GM12878 (cell line): ENCODE results near the gene PARP1. TPM values are rescaled to one million over a fixed set of nuclear protein-coding genes. Genes with fewer than 3 reads are reported as not detected.

Source experiments
- ATAC-seq: fragments of 200-7000 bp; cut with Tn5 transposase; 3 replicates; pipeline ENCODE4 v1.9.1; 2020; ENCODE audit warnings: mild to moderate bottlenecking, moderate library complexity
- BruUV-seq: library from RNA; stranded (reverse); fragments of 400-500 nt; replicated peaks from 2 replicates; lab custom pipeline; 2021; lab: Mats Ljungman, UMichigan
- CTCF ChIA-PET: fragments of 300-600 bp; sonication (Branson Sonifier 250); formaldehyde crosslinking; extraction: SDS; loops from one replicate; lab custom pipeline; 2021; ENCODE audit warnings: inconsistent platforms; lab: Yijun Ruan, JAX
- POLR2A ChIA-PET: fragments of 350-600 bp; formaldehyde crosslinking; extraction: SDS; loops from one replicate; lab custom pipeline; 2021; ENCODE audit warnings: inconsistent platforms; lab: Charles Lee
- RAD21 ChIA-PET: fragments of 300-600 bp; sonication (Branson Sonifier 250); formaldehyde crosslinking; loops from one replicate; lab custom pipeline; 2023; ENCODE audit warnings: antibody characterized with exemption; ENCODE audit not compliant: unreplicated experiment; lab: Charles Lee
- SMC1A ChIA-PET: fragments of 300-600 bp; sonication (Branson Sonifier 250); formaldehyde crosslinking; loops from one replicate; lab custom pipeline; 2023; ENCODE audit not compliant: unreplicated experiment, uncharacterized antibody; lab: Charles Lee
- DNase-seq: peaks from one replicate; pipeline ENCODE4 v3.0.0-alpha.2; 2011; ENCODE audit warnings: low read depth, low spot score
- FAIRE-seq: peaks from 3 replicates; lab custom pipeline; 2011; peaks lifted over from hg19 to GRCh38; lab: Jason Lieb, UNC
- H2AFZ ChIP-seq: 2 replicates; pipeline ENCODE4 v1.6.0; 2011; ENCODE audit warnings: low read depth, low read length, control low read depth; ENCODE audit not compliant: control insufficient read depth
- H3K27ac ChIP-seq: 2 replicates; pipeline ENCODE4 v1.5.1; 2011; ENCODE audit warnings: control low read depth; ENCODE audit not compliant: control insufficient read depth, insufficient read depth
- H3K27me3 ChIP-seq, 2 experiments: replicated peaks in 1 of 2; 2 replicates each; pipeline versions ENCODE4 v1.6.0 to v1.6.1; 2011; ENCODE audit warnings: low read length in 1 of 2; ENCODE audit not compliant: control insufficient read depth in 2 of 2, insufficient read depth in 2 of 2
- H3K36me3 ChIP-seq, 2 experiments: 2 replicates each; pipeline ENCODE4 v1.5.1; 2011; ENCODE audit warnings: low read length in 1 of 2; ENCODE audit not compliant: control insufficient read depth in 2 of 2, insufficient read depth in 2 of 2
- H3K4me1 ChIP-seq: 2 replicates; pipeline ENCODE4 v1.6.1; 2011; ENCODE audit warnings: mild to moderate bottlenecking, low read length, moderate library complexity, mixed read lengths; ENCODE audit not compliant: control insufficient read depth, insufficient read depth
- H3K4me2 ChIP-seq: 2 replicates; pipeline ENCODE4 v1.6.0; 2011; ENCODE audit warnings: control low read depth; ENCODE audit not compliant: control insufficient read depth, insufficient read depth
- H3K4me3 ChIP-seq: fragments of 200-600 bp; sonication (generic); 2 replicates; pipeline ENCODE4 v1.5.1; 2016
- H3K79me2 ChIP-seq: 2 replicates; pipeline ENCODE4 v1.6.0; 2011; ENCODE audit warnings: low read length; ENCODE audit not compliant: control insufficient read depth, insufficient read depth
- H3K9ac ChIP-seq: 2 replicates; pipeline ENCODE4 v1.8.0; 2011; ENCODE audit warnings: low read length, control low read depth, mixed read lengths; ENCODE audit not compliant: control insufficient read depth, insufficient read depth
- H3K9me3 ChIP-seq: replicated peaks from 3 replicates; pipeline ENCODE4 v1.5.1; 2011; ENCODE audit warnings: mild to moderate bottlenecking, low read length; ENCODE audit not compliant: control insufficient read depth, insufficient read depth
- H4K20me1 ChIP-seq: 2 replicates; pipeline ENCODE4 v1.6.0; 2011; ENCODE audit not compliant: control insufficient read depth, insufficient read depth
- CBFB ChIP-seq: IDR thresholded peaks from 2 replicates; pipeline ENCODE4 v1.6.1; 2016; ENCODE audit warnings: antibody characterized with exemption, low read depth
- FOS ChIP-seq: IDR thresholded peaks from 3 replicates; pipeline ENCODE4 v1.6.1; 2011; ENCODE audit warnings: borderline replicate concordance; ENCODE audit not compliant: insufficient read length; ENCODE audit errors: extremely low read depth
- KLF5 ChIP-seq: fragments of 450-650 bp; IDR thresholded peaks from 2 replicates; pipeline ENCODE4 v1.6.1; 2014; ENCODE audit warnings: mild to moderate bottlenecking; ENCODE audit not compliant: partially characterized antibody
- NFYA ChIP-seq: IDR thresholded peaks from 2 replicates; pipeline ENCODE4 v1.6.1; 2011; ENCODE audit warnings: low read depth, mild to moderate bottlenecking, low read length, improper control_type of control experiment, borderline replicate concordance
- POLR2A ChIP-seq: IDR thresholded peaks from 2 replicates; pipeline ENCODE4 v1.6.1; 2011; ENCODE audit warnings: low read depth, mild to moderate bottlenecking, low read length
- RUNX3 ChIP-seq: IDR thresholded peaks from 2 replicates; pipeline ENCODE4 v1.6.1; 2012; ENCODE audit warnings: low read length, inconsistent platforms
- SMC3 ChIP-seq: IDR thresholded peaks from 2 replicates; pipeline ENCODE4 v1.6.1; 2011; ENCODE audit warnings: low read length, improper control_type of control experiment, borderline replicate concordance
- SPI1 ChIP-seq: IDR thresholded peaks from 2 replicates; pipeline ENCODE4 v1.6.1; 2011; ENCODE audit warnings: low read depth, mild to moderate bottlenecking, low read length, moderate library complexity, borderline replicate concordance; ENCODE audit not compliant: insufficient read depth
- TCF7 ChIP-seq: IDR thresholded peaks from 2 replicates; pipeline ENCODE4 v1.6.1; 2014; ENCODE audit warnings: antibody characterized with exemption, borderline replicate concordance
- ZNF217 ChIP-seq: fragments of 450-650 bp; IDR thresholded peaks from 2 replicates; pipeline ENCODE4 v1.6.1; 2017; ENCODE audit warnings: antibody characterized with exemption, mild to moderate bottlenecking
- ZNF384 ChIP-seq: IDR thresholded peaks from 2 replicates; pipeline ENCODE4 v1.6.1; 2012; ENCODE audit warnings: low read depth, mild to moderate bottlenecking, low read length, improper control_type of control experiment, borderline replicate concordance
- WGBS: methylation state at CpG from one replicate; pipeline ENCODE4 v1.1.6; 2016; ENCODE audit warnings: low lambda C conversion rate; ENCODE audit not compliant: insufficient replicate concordance, insufficient coverage; ENCODE audit errors: missing lambda C conversion rate; 5-methylcytosine and 5-hydroxymethylcytosine counted together
- in situ Hi-C: fragments of 300-500 bp; cut with MboI; formaldehyde crosslinking; loops from 9 replicates; pipeline ENCODE4 v1.14.3; 2018; ENCODE audit warnings: mixed read lengths
- intact Hi-C: fragments of 100-400 bp; cut with micrococcal nuclease; formaldehyde crosslinking; loops from one replicate; pipeline ENCODE4 v1.14.2; 2022; ENCODE audit not compliant: unreplicated experiment
- polyA plus RNA-seq, 11 experiments: library from polyadenylated mRNA; depleted of rRNA in 4 of 11; unstranded in 6 of 11; stranded (reverse) in 5 of 11; fragments of >200 nt; fragmentation: Nextera tagmentation in 4 of 11; fragmentation: Illumina TruSeq in 1 of 11; extraction: Ambion mirVana in 4 of 11; extraction: Trizol in 1 of 11; gene quantifications; 1 replicate in 1 of 11; 2 replicates in 10 of 11; pipeline versions ENCODE4 v1.2.1 to v1.2.3, GENCODE V29; 2011 to 2016; ENCODE audit warnings: inconsistent platforms in 2 of 11, missing spikeins in 2 of 11, low read depth in 1 of 11
- total RNA-seq, 4 experiments: library from RNA; depleted of rRNA in 3 of 4; stranded (reverse); fragments of >200 nt in 3 of 4; fragmentation: Illumina TruSeq in 1 of 4; extraction: Trizol in 1 of 4; gene quantifications; 2 replicates each; pipeline versions ENCODE4 v1.2.1 to v1.2.3, GENCODE V29; 2013 to 2021
- TF ChIP-seq, protein P1 (sequence below): fragments of 450-650 bp; IDR thresholded peaks from 2 replicates; pipeline ENCODE4 v1.6.1; 2017; ENCODE audit warnings: antibody characterized with exemption, mild to moderate bottlenecking, moderate library complexity
- TF ChIP-seq, protein P2 (sequence below), 3 experiments: IDR thresholded peaks in 2 of 3; conservative IDR thresholded peaks in 1 of 3; 2 replicates each; pipeline ENCODE4 v1.5.1; 2011; ENCODE audit warnings: low read depth in 3 of 3, low read length in 3 of 3, mild to moderate bottlenecking in 3 of 3, control low read depth in 2 of 3, moderate library complexity in 2 of 3, inconsistent platforms in 1 of 3, mixed read lengths in 1 of 3; ENCODE audit not compliant: control insufficient read depth in 2 of 3, insufficient read depth in 1 of 3; ENCODE audit errors: extremely low read depth in 1 of 3
- TF ChIP-seq, protein P3 (sequence below): fragments of 450-650 bp; IDR thresholded peaks from 2 replicates; pipeline ENCODE4 v1.6.1; 2017; ENCODE audit warnings: low read depth, mild to moderate bottlenecking, moderate library complexity

Gene PARP1
- total and polyA plus RNA-seq, 10 of the 15 experiments (the other 5 are each of a cell fraction or from before 2014, with no cell fraction given) = 113 to 287 (median 265) TPM

- peaks cover 0 to 4% of the 10 kb centered on the region in 2 experiments; a peak in 2 of 4 replicates for H3K27me3 ChIP-seq
- TF ChIP-seq FOS (no peak), SMC3 (no peak), KLF5 (no peak), ZNF217 (no peak), NFYA (no peak), ZNF384 (no peak), RUNX3 (no peak), TCF7 (no peak), SPI1 (no peak), POLR2A (no peak), CBFB (no peak)
- TF ChIP-seq, protein P1, sequence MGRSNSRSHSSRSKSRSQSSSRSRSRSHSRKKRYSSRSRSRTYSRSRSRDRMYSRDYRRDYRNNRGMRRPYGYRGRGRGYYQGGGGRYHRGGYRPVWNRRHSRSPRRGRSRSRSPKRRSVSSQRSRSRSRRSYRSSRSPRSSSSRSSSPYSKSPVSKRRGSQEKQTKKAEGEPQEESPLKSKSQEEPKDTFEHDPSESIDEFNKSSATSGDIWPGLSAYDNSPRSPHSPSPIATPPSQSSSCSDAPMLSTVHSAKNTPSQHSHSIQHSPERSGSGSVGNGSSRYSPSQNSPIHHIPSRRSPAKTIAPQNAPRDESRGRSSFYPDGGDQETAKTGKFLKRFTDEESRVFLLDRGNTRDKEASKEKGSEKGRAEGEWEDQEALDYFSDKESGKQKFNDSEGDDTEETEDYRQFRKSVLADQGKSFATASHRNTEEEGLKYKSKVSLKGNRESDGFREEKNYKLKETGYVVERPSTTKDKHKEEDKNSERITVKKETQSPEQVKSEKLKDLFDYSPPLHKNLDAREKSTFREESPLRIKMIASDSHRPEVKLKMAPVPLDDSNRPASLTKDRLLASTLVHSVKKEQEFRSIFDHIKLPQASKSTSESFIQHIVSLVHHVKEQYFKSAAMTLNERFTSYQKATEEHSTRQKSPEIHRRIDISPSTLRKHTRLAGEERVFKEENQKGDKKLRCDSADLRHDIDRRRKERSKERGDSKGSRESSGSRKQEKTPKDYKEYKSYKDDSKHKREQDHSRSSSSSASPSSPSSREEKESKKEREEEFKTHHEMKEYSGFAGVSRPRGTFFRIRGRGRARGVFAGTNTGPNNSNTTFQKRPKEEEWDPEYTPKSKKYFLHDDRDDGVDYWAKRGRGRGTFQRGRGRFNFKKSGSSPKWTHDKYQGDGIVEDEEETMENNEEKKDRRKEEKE = no peak
- TF ChIP-seq, protein P2, sequence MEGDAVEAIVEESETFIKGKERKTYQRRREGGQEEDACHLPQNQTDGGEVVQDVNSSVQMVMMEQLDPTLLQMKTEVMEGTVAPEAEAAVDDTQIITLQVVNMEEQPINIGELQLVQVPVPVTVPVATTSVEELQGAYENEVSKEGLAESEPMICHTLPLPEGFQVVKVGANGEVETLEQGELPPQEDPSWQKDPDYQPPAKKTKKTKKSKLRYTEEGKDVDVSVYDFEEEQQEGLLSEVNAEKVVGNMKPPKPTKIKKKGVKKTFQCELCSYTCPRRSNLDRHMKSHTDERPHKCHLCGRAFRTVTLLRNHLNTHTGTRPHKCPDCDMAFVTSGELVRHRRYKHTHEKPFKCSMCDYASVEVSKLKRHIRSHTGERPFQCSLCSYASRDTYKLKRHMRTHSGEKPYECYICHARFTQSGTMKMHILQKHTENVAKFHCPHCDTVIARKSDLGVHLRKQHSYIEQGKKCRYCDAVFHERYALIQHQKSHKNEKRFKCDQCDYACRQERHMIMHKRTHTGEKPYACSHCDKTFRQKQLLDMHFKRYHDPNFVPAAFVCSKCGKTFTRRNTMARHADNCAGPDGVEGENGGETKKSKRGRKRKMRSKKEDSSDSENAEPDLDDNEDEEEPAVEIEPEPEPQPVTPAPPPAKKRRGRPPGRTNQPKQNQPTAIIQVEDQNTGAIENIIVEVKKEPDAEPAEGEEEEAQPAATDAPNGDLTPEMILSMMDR (IDR thresholded peaks at IDR 0.05 in 2 of 3, conservative IDR thresholded peaks at IDR 0.05 in 1 of 3; ENCODE audit: control insufficient read depth in 2 of 3, extremely low read depth in 1 of 3, insufficient read depth in 1 of 3, low read depth in 3 of 3, low read length in 3 of 3) = no peak
- TF ChIP-seq, protein P3, sequence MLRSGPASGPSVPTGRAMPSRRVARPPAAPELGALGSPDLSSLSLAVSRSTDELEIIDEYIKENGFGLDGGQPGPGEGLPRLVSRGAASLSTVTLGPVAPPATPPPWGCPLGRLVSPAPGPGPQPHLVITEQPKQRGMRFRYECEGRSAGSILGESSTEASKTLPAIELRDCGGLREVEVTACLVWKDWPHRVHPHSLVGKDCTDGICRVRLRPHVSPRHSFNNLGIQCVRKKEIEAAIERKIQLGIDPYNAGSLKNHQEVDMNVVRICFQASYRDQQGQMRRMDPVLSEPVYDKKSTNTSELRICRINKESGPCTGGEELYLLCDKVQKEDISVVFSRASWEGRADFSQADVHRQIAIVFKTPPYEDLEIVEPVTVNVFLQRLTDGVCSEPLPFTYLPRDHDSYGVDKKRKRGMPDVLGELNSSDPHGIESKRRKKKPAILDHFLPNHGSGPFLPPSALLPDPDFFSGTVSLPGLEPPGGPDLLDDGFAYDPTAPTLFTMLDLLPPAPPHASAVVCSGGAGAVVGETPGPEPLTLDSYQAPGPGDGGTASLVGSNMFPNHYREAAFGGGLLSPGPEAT = no peak
- POLR2A ChIA-PET = no interaction called here
- SMC1A ChIA-PET = interaction anchor here (1.3 kb wide), 1 partner anchor 15 kb away, joined by 3 read pairs; no protein-coding TSS in a partner anchor
- BruUV-seq = no TSS peak
- H3K9ac ChIP-seq = no peak overlapping the region
- H3K79me2 ChIP-seq = no peaks in the 10 kb centered on the region
- DNase-seq (no peak), ATAC-seq (no peak), FAIRE-seq (no peak)
- H4K20me1 ChIP-seq = no peaks in the 10 kb centered on the region
- no peaks in the 10 kb centered on the region for H3K9me3 ChIP-seq
- no peak overlapping the region for H3K27ac ChIP-seq
- H3K4me2 ChIP-seq = no peak overlapping the region
- RAD21 ChIA-PET = interaction anchor here (0.7 kb wide), 1 partner anchor 247 kb away, joined by 3 read pairs; no protein-coding TSS in a partner anchor
- intact Hi-C loops (no loop called here), in situ Hi-C loops (no loop called here)
- H3K36me3 ChIP-seq = no peaks in the 10 kb centered on the region
- no peak overlapping the region for H2AFZ ChIP-seq
- H3K4me3 ChIP-seq = no peak overlapping the region
- WGBS = 39% methylated on average over 5 of the region's 5 CpGs
- H3K4me1 ChIP-seq = peaks cover 15% of the 10 kb centered on the region
- CTCF ChIA-PET = no interaction called here
These were observed 32.6 kb upstream of the PARP1 start for GRCh38 chr1:226440512-226440911.
